GM12874 (cell line): Measurements from ENCODE around the gene HDAC3.

Experiments
- CTCF ChIP-seq: IDR thresholded peaks from 2 replicates; pipeline ENCODE4 v1.5.1; 2011; ENCODE audit warnings: low read depth, mild to moderate bottlenecking, control low read depth, low read length, moderate library complexity; ENCODE audit not compliant: insufficient read depth

HDAC3 gene

DNA sequence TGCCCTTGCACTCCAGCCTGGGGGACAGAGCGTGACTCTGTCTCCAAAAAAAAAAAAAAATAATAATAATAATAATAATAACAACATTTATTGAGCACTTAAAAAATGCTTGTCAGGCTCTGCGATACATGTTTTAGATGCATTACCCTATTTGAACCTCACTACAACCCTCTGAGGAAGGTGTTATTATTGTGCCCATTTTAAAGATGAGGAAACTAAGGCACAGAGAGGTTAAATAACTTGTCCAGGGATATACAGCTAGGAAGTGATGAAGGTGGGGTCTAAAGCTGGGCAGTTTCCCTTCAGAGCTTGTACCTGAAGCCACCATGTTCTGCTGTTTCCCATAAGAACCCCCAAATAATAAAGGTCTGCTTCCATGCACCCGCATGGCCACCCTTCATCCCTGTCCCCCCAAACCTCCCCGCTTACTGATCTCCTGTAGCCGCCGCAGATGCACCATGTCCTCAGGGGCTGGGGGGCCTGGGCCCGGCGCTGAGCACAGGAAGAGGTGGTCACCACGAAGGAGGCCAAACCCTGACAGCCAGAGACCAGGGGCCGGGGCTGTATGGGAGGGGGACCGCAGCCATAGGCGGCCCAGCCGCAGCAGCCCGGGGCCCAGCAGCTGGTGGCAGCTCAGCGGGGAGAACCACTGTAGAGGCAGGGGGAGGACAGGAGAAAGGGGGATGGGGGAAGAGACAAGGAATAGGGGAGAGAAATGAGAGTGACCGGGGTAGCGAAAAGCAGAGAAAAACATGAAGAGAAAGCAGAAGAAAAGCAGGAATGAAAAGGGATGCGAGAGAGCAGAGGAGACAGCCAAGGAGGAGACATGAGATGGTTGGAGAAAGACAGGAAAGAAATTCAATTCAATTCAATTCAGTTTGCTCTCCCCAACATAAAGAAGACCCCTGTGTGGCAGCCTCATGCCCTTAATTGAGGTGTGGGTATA, 29.6 kb upstream of the HDAC3 start:
- TF ChIP-seq CTCF: no peak

DNA sequence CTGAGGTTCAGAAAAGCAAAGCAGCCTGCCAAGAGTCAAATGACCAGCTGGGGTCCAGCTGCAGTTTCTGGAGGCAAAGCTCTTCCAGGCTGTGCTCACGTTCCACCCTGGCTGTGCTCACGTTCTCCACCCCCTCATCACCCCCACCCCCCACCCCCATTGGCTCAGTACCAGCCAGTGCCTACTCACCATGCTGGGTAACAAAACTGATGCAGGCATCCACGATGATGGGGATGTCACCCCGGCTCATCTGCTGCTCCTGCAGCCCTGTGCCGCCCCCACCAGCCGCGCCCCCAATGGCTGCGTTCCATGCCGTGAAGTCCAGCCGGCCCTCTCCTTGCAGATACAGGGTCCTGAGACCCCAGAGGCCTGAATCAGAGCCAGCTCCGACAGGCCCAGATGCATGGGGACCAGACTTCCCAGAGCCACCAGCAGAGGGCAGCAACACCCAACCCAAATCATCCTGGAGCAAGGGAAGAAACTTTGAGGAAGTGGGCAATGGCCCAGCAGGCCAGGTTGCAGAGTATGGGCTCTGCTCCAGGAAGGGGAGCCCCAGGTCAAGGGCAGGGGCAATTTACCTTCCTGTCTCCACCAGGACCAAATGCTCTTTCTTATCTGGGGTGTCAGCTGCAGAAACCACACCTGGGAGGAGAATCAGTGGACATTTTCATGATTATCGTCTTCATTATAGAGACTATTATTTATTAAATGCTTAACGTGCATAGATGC, 28.2 kb upstream of the HDAC3 start:
- TF ChIP-seq CTCF: peak; percentile 91

DNA sequence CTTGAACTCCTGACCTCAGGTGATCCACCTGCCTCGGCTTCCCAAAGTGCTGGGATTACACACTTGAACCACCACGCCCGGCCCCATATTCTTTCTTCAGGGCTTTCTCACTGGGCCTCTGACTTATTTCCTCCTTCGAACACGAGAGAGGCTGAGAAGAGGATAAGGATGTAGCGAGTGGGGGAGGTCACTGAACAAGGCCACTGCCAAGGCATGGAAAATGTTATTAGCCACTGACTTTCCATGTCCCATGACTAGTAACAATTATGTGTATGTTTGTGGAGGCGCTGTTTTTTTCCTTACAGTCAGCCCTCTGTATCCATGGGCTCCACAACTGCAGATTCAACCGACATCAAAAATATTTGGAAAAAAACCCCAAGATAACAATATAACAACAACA, 26.9 kb upstream of the HDAC3 start:
- TF ChIP-seq CTCF: no peak

DNA sequence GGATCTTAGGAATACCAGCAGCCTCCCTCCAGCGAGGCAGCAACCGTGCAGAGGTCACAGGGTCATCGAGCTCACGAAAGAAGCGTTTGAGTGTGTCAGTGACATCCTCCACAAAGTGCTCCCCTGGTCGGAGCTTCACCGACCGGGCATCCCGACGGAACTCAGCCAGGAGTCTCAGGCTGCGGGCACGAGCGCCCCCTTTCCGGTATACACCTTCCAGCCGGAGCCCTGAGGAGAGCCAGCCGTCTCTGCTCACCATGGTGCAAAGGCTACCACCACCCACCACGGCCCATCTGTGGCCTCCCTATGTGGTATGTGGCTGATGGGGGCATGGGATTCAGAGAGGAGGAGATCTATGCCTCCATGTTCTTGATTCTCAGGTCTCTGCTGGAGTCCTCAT, 25.4 kb upstream of the HDAC3 start:
- TF ChIP-seq CTCF: no peak

- no peak for TF ChIP-seq CTCF
These were observed 21.4 kb upstream of the HDAC3 start for GRCh38 chr5:141657937-141658545.

DNA sequence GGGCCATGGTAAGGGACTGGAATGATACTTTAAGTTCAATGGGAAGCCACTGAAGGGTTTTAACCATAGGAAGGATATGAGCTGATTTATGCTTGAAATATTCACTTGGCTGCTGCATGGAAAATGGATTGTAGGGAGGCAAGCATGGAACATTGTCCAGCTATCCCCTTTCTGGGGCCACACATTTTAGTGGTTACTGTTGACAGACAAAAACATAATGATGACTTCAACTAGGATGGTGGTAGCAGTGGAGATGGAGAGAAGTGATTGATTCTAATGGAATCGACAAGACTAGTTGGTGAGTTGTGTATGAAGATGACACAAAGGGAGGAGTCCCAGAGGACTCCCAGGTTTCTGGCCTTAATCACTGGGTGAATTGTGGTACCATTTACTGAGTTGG, 20.8 kb upstream of the HDAC3 start:
- TF ChIP-seq CTCF: no peak

- TF ChIP-seq CTCF: no peak
These were observed 19.7 kb upstream of the HDAC3 start for GRCh38 chr5:141656396-141656795.
